PC-9 (cell line): Measurements from ENCODE around the gene JOSD2.

Experiments used
- EZH2 ChIP-seq: fragments of 200-600 bp; sonication (generic); IDR thresholded peaks from 2 replicates; pipeline ENCODE4 v1.8.0; 2017; ENCODE audit warnings: antibody characterized with exemption, low read depth
- TF ChIP-seq, protein P1 (sequence below): fragments of 200-600 bp; sonication (generic); conservative IDR thresholded peaks from 2 replicates; pipeline ENCODE4 v1.6.1; 2017; ENCODE audit warnings: mixed run types, antibody characterized with exemption, mild to moderate bottlenecking, moderate library complexity

DNA sequence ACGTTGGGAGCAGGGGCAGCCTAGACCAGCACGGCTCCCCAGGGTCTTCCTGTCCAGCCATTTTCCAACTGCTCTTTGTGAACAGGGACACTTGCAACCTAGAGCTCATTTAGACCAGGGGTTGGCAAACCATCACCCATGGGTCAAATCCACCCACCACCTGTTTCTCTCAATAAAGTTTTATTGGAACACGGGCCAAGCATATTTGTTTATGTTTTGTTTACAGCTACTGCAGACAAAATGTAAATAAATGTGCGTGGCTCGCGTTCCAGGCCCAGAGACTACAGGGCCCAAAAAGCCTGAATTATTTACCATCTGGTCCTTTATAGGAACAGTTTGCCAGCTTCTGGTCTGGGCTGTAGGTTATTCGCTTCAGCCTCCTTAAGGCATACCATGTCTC lies 48.0 kb downstream of the JOSD2 start:
- TF ChIP-seq, protein P1, sequence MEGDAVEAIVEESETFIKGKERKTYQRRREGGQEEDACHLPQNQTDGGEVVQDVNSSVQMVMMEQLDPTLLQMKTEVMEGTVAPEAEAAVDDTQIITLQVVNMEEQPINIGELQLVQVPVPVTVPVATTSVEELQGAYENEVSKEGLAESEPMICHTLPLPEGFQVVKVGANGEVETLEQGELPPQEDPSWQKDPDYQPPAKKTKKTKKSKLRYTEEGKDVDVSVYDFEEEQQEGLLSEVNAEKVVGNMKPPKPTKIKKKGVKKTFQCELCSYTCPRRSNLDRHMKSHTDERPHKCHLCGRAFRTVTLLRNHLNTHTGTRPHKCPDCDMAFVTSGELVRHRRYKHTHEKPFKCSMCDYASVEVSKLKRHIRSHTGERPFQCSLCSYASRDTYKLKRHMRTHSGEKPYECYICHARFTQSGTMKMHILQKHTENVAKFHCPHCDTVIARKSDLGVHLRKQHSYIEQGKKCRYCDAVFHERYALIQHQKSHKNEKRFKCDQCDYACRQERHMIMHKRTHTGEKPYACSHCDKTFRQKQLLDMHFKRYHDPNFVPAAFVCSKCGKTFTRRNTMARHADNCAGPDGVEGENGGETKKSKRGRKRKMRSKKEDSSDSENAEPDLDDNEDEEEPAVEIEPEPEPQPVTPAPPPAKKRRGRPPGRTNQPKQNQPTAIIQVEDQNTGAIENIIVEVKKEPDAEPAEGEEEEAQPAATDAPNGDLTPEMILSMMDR: no peak
- no peak for TF ChIP-seq EZH2
